Measurements from ENCODE around the gene CCDC33. TPM values are rescaled to one million over a fixed set of nuclear protein-coding genes. Genes with fewer than 3 reads are reported as not detected.

Gene CCDC33
- total RNA-seq, 2 donors from 2014 or later: 0.10 to 0.21 TPM

DNA sequence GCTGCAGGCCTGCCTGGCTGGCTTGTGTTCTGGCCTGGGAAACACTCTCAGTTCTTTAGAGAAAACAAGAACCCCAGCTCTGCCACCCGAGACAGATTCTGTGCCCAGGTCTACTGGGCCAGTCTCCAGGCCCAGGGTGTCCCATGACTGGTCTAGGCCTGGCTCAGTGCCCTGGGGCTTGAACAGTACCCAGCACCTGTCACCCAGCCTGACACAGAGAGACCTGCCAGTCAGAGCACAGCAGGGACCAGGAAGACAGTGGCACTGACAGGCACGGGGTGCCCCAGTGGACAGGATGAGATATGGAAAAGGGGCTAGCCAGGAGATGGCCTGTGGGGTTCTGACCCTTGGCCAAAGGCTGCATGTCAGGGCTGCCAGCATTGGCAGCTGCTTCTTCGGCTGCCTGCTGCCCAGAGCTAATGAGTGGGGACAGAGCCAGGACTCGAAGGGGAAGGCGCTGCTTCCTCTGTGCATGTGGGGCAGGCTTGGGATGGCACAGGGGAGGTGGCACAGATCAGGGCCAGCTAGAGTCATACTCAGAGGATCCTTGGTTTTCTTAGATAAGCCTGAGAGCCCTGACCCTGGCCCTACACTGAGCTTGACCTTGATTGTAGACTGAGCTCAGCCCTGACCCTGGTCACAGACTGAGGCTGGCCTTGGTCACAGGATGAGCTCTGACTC, 15.1 kb downstream of the CCDC33 start:
- Histone ChIP-seq H3K27me3 (no peaks in the 10 kb centered on the region), H3K36me3 (no peaks in the 10 kb centered on the region), H3K9me3 (no peaks in the 10 kb centered on the region), H3K4me3 (no peak overlapping the region), H3K9ac (ENCODE audit: low read depth in 2 of 2, low read length in 2 of 2) (no peak overlapping the region), H3K27ac (no peak overlapping the region), H3K4me1 (no peaks in the 10 kb centered on the region)
- TF ChIP-seq, protein P1, sequence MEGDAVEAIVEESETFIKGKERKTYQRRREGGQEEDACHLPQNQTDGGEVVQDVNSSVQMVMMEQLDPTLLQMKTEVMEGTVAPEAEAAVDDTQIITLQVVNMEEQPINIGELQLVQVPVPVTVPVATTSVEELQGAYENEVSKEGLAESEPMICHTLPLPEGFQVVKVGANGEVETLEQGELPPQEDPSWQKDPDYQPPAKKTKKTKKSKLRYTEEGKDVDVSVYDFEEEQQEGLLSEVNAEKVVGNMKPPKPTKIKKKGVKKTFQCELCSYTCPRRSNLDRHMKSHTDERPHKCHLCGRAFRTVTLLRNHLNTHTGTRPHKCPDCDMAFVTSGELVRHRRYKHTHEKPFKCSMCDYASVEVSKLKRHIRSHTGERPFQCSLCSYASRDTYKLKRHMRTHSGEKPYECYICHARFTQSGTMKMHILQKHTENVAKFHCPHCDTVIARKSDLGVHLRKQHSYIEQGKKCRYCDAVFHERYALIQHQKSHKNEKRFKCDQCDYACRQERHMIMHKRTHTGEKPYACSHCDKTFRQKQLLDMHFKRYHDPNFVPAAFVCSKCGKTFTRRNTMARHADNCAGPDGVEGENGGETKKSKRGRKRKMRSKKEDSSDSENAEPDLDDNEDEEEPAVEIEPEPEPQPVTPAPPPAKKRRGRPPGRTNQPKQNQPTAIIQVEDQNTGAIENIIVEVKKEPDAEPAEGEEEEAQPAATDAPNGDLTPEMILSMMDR (IDR thresholded peaks at IDR 0.05): no peak
- intact Hi-C loops (cut with DNase I): no loop called here
- DNase-seq: no peak

DNA sequence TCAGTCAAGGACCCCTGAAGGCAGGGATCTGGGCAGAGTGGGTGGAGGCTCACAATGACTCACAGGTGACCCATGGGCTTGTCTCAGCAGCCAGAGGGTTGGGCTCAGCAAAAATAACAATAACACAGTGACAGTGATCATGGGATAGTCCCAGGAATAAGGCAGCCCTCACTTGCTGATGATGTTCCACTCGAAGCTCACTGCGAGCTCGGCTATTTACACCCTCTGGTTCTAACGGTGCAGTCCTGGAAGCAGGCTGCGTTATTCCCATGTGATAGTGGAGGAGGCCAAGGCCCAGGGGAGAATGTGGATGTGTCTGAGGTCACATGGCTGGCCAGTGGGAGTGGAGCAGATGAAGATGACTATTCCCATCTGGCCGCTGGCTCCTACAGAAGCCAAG, 16.2 kb downstream of the CCDC33 start:
- H3K27ac ChIP-seq: no peak overlapping the region
- no peak overlapping the region for H3K4me3 ChIP-seq
- no peak overlapping the region for H3K9ac ChIP-seq (ENCODE audit: low read depth in 2 of 2, low read length in 2 of 2)
- H3K27me3 ChIP-seq: no peaks in the 10 kb centered on the region
- no peak for DNase-seq
- no peaks in the 10 kb centered on the region for H3K36me3 ChIP-seq
- intact Hi-C loops (cut with DNase I): no loop called here
- H3K4me1 ChIP-seq: no peaks in the 10 kb centered on the region
- TF ChIP-seq, protein P1 (IDR thresholded peaks at IDR 0.05): no peak
- H3K9me3 ChIP-seq: no peaks in the 10 kb centered on the region

DNA sequence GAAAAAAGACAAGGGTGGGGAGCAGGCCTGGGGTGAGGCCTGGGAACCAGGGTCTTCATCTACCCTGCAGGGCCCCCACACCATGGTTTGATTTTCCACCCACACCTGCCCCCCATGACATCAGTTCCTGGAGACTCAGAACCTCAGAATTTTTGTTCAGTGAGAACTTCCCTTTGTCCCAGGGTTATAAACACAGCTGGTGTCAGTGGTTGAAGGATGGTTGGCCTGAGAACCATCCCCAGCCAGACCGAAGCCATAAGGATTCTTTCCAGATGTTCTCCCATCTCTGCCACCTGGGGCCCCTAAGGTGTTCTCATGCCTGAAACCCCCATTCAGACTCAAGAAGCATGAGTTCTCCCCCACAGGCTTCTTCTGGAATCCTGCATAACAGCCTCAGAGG, 16.6 kb downstream of the CCDC33 start:
- DNase-seq: no peak
- TF ChIP-seq, protein P1 (IDR thresholded peaks at IDR 0.05): no peak
- H3K9me3 ChIP-seq: no peaks in the 10 kb centered on the region
- H3K9ac ChIP-seq (ENCODE audit: low read depth in 2 of 2, low read length in 2 of 2): no peak overlapping the region
- H3K4me1 ChIP-seq: no peaks in the 10 kb centered on the region
- H3K36me3 ChIP-seq: no peaks in the 10 kb centered on the region
- H3K27me3 ChIP-seq: no peaks in the 10 kb centered on the region
- intact Hi-C loops (cut with DNase I): no loop called here
- no peak overlapping the region for H3K27ac ChIP-seq
- no peak overlapping the region for H3K4me3 ChIP-seq

DNA sequence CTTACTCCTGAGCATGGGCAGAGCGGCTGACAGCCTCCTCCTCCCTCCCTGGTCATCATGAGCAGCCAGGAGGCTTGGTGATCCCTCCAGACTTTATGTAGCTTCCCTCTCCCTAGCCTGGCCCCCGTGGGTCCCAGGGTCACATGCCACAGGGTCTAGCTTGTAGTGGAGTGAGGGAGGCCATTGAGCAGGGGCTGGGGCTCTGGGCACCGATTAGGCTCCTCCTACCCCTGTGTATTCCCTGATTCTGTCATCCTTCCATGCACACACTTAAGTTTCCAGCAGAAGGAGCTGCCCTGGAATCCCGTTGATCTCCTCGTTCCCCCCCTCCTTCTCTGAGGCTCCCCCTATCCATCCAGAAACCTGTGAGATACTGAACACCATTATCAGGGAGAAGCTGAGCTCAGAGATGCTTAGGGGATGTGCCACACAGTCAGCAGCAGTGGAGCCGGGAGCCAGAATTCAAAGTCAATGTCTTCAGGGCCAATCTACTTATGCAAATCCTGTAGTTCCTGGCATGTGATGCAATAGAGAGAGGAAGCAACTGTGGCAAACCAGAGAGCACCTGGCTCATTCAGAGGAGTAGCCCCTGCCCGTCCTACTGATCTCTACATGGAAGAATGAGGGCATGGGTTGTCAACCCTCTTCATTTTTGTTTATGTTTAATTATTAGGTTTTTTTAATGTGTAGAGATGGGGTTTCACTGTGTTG, 17.2 kb downstream of the CCDC33 start:
- no peak for DNase-seq
- H3K4me1 ChIP-seq: no peaks in the 10 kb centered on the region

DNA sequence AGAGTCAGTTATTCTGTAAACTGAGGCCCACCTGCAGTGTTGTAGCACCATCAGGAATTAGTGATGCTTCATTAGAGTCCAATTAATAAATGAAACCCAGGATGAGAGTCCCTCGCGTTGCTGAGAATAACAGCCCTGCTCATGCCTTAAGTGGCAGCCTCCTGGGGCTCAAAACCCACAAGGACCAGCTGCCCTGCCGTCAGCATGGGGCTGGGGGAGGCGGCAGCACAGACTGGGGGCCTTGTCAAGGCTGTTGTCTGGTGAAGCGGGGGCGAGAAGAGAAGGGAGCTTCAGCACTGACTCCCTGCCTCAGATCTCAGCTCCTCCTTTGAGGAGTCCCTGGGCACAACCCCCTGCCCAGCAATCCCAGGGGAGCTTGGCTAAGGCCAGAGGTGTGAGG, 21.0 kb downstream of the CCDC33 start:
- H3K4me3 ChIP-seq: no peak overlapping the region
- no peaks in the 10 kb centered on the region for H3K27me3 ChIP-seq
- H3K27ac ChIP-seq: no peak overlapping the region
- no peaks in the 10 kb centered on the region for H3K4me1 ChIP-seq
- TF ChIP-seq, protein P1 (IDR thresholded peaks at IDR 0.05): no peak
- no peaks in the 10 kb centered on the region for H3K36me3 ChIP-seq
- H3K9me3 ChIP-seq: no peaks in the 10 kb centered on the region
- no peak for DNase-seq
- H3K9ac ChIP-seq (ENCODE audit: low read depth in 2 of 2, low read length in 2 of 2): no peak overlapping the region
- intact Hi-C loops (cut with DNase I): no loop called here

More for the DNA sequence above, 17.2 kb downstream of the CCDC33 start:
- intact Hi-C loops (cut with DNase I): no loop called here
- Histone ChIP-seq H3K27ac (no peak overlapping the region), H3K9me3 (no peaks in the 10 kb centered on the region), H3K27me3 (no peaks in the 10 kb centered on the region), H3K36me3 (no peaks in the 10 kb centered on the region), H3K4me3 (no peak overlapping the region), H3K9ac (ENCODE audit: low read depth in 2 of 2, low read length in 2 of 2) (no peak overlapping the region)
- TF ChIP-seq, protein P1 (IDR thresholded peaks at IDR 0.05): no peak

All from colonic mucosa (tissue), 4 donors.